HUDEP-2 (cell line): ENCODE data around the gene MICAL3.

ENCODE experiments used
- DNase-seq, 76 experiments: peaks; one replicate each; lab custom pipeline; 2025; ENCODE audit not compliant: unreplicated experiment in 76 of 76; lab: John Stamatoyannopoulos, UW

The MICAL3 gene

GRCh38 chr22:17748555-17749353 lies 275.6 kb downstream of the MICAL3 start:
- DNase-seq: no peak

GRCh38 chr22:17746916-17747315 lies 277.4 kb downstream of the MICAL3 start:
- DNase-seq: no peak

- DNase-seq: no peak
These were observed 279.9 kb downstream of the MICAL3 start for GRCh38 chr22:17744430-17744829.

- DNase-seq: no peak
These were observed 280.5 kb downstream of the MICAL3 start for GRCh38 chr22:17743661-17744411.

GRCh38 chr22:17742527-17742902 lies 281.8 kb downstream of the MICAL3 start:
- peak in 56 of 76 experiments; percentile 2 to 62 (median 34) for DNase-seq

- DNase-seq: no peak
These were observed 282.4 kb downstream of the MICAL3 start for GRCh38 chr22:17741866-17742526.

- no peak for DNase-seq
These were observed 285.0 kb downstream of the MICAL3 start for GRCh38 chr22:17739196-17739975.

- DNase-seq: no peak
These were observed 285.8 kb downstream of the MICAL3 start for GRCh38 chr22:17738386-17739128.
